T-helper 2 cell (primary cell): ENCODE results near the gene TRAK1.

Source experiments
- DNase-seq, 5 experiments: peaks; one replicate each; pipeline versions ENCODE4 v3.0.0 to v3.0.0-alpha.2; 2012 to 2022

Gene TRAK1

GRCh38 chr3:42250761-42251160 is 159.6 kb downstream of the TRAK1 start:
- DNase-seq, result no peak

GRCh38 chr3:42254566-42254965 is 163.4 kb downstream of the TRAK1 start:
- DNase-seq, result no peak

- DNase-seq, result peak in 1 of 5 experiments; percentile 18
These were observed 165.1 kb downstream of the TRAK1 start for GRCh38 chr3:42256135-42256819.

GRCh38 chr3:42257007-42257406 is 165.8 kb downstream of the TRAK1 start:
- DNase-seq, result no peak

DNA sequence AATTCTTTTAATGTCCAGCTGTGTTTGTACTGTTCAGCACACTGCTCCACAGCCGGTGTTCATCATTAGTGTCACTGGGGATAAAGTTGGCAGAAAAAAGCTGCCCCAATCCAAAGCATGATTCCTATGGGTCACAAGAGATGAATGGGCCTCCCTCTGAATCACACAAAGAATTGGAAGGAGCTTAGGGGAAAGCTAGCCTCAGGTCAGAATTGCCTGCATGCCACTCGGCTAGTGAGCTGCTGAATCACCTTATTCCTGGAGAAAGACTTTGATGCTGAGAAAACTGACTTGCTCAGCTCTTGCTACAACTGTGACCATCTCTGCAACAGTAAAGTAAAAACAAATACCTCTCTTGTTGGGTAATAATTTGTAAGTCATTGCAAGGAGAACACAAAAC is 171.4 kb downstream of the TRAK1 start:
- no peak for DNase-seq

- DNase-seq, result no peak
These were observed 172.5 kb downstream of the TRAK1 start for GRCh38 chr3:42263354-42264346.

DNA sequence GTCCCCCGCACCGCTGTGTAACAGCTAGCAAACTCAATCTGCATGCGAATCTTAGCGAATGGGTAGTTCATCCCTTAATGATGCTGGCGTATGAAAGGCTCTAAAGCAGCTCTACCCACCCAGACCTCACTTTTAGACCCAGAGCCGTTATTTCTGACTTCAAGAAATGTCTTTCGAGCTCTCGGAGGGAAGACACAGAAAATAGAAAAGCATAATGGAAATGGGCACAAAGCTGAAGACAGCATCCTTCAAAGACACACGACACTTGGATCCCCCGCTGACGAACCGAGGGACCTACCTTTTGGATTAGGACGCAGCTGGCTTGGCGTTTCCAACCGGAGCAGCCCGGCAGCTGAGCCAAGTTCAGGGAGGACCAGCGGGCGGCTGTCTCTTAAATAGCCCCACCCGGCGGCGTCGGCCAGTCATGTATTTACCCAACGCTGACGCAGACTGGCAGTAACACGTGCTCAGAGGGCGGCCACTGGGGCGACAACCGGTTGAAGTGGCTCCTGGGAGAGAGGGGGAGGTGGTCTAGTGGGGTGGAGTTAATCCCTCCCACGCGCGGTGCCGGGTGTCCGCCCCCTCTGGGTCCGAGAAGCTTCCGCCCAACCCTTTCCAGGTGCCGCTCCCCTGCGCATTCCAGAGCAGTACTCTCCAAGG is 173.4 kb downstream of the TRAK1 start:
- DNase-seq, result peak in 1 of 5 experiments; percentile 17

DNA sequence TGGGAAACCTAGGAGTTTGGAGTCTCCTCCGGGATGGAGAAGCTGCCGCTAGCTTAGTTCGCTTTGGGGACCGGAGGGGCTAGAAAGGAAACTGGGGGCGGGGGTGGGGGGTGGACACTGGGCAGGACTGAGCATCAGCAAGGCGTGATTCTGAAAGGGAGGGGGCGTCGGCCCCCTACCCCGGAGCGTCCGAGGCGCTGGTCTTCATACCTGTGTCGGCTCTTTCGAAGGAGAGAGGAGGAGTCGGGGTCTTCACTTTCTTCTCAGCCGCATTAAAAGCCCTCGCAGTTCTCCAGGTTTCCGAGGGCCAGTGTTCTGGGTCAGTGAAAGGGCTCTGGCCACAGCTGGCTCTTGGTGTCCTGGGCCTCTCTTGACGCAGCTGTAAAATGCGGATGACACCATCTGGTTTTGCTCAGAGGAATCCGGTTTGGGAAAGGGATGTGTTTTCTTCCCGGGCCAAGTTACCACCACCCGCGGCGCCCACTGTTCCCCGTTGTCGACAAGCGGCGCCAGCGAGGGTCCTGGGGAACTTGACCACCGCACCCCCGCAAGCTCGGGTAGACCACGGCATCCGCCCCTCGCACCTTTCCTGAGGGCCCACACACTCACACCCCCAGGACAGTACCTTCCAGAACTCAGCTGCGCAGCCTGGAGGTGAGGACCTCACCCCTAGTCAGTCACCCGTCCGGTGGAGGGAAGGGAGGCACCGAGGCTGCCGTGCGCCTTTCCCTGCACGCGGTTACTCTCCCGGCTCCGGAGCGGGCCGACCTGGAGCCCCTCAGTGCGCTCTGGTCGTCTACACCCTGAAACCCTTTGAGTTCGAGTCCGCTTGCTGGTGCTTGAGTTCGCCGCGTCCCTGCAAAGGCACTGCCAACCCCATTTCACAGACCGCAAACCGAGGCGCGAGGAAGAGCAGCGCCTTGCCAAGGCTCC is 174.2 kb downstream of the TRAK1 start:
- no peak for DNase-seq

DNA sequence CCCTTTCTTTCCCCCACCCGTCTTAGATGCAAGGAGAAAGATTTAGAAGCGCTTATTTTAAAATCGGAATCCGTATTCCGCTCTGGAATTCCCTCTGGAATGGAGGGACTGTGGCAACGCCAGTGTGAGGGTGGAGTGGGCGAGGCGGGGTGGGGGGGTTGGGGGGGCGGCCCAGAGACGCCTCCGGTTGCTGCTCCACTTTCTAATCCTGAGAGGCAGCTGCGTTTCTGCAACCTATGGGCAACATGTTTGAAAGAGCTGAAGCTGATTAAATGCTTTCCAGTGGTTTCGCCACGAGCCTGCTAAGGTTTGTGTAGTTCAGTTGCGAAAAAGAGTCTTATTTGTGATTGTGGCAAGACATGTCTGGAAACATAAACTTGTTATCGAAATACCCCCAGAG is 174.9 kb downstream of the TRAK1 start, which contains the start of gene CCK:
Gene CCK, minus strand, starts transcription at position 101 of the 400 bp plus-strand sequence. CDS start 2,555 bp downstream, outside the sequence.
- no peak for DNase-seq

DNA sequence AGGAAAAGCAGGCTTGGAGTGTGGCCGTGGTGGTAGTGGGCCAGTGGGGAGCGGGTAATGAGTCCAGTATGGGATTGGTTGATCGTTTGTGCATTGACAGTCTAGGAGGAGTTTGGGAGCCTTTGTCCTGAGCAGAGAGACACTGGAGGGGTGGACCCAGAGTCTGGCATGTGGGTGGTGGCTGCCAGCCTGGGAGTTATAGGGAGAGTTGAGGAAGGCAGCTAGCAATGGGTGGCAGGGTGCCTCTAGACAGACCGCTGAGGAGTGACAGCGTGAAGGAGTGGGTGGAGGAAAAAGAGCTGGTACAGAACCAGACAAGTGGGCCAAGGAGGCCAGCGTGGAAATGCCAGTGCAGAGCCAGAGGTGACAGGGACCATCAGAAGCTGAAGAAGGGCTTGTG is 176.7 kb downstream of the TRAK1 start:
- no peak for DNase-seq

- no peak for DNase-seq
These were observed 178.5 kb downstream of the TRAK1 start for GRCh38 chr3:42269647-42270046.

DNA sequence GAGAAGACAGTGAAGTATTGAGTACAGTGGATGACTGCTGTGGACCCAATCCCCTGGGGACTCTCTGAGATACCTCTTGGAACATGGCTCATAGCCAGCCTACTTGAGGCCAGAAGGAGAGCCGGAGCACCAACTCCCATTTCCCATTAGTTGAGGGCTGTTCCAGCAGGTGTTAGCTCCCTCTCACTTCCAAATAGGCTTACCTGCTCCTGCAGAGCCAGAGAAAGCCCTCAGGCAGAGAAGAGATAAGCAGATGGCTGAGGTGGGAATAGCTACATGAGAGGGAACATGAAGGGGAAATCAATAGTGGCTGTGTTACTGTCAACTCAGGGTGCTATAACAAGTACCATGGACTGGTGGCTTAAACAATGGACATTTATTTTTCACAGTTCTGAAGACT is 179.4 kb downstream of the TRAK1 start:
- DNase-seq, result no peak

DNA sequence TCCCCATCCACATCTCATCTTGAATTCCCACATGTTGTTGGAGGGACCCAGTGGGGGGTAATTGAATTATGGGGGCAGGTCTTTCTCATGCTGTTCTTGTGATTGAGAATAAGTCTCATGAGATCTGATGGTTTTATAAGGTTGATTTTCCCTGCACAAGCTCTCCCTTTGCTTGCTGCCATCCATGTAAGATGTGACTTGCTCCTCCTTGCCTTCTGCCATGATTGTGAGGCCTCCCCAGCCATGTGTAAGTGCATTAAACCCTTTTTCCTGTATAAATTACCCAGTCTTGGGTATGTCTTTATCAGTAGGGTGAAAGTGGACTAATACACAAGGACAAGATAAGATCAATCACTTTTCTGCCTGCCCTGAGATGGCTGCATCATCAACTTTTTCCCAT is 180.6 kb downstream of the TRAK1 start:
- DNase-seq, result no peak

DNA sequence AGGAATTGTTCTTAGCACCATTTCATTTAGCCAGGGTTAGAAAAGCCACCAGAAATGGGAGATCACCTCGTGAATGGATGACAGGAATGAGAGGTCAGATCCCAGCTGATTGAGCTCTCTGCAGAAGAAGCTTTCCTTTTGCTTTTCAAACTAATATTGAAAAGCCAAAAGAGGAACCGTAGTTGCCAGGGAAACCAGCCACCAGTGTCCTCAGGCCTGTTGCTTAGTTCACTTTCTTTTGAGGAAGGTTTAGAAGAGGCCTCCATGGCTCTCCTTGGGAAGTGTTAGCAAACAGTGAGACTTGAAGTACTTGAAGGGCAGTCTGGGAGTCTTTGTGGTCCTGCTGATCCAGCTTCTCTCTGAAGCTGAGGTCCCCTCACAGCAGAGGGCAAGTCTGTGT is 182.2 kb downstream of the TRAK1 start:
- DNase-seq, result no peak

DNA sequence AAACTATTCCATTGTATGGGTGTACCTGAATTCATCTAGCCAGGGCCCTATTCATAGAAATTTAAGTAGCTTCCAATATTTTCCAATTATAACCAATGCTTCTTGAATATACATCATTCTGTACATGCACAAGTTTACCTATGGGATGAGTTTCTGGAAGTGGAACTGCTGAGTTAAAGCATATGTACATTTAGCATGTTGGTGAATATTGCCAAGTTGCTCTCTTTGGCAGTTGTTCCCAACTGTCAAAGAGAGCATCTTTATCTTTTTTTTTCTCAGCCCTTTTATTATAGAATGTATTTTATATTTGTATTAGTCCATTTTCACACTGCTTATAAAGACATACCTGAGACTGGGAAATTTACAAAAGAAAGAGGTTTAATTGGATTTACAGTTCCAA is 183.1 kb downstream of the TRAK1 start:
- no peak for DNase-seq

- DNase-seq, result no peak
These were observed 184.1 kb downstream of the TRAK1 start for GRCh38 chr3:42275217-42275616.
